ENCODE measurements around the gene KLHDC10.
"Not testable (repeated sequence)": the region's sequence is repeated elsewhere in the genome, so short reads cannot be mapped to it uniquely, and the experiment has no call there.

The KLHDC10 gene

DNA sequence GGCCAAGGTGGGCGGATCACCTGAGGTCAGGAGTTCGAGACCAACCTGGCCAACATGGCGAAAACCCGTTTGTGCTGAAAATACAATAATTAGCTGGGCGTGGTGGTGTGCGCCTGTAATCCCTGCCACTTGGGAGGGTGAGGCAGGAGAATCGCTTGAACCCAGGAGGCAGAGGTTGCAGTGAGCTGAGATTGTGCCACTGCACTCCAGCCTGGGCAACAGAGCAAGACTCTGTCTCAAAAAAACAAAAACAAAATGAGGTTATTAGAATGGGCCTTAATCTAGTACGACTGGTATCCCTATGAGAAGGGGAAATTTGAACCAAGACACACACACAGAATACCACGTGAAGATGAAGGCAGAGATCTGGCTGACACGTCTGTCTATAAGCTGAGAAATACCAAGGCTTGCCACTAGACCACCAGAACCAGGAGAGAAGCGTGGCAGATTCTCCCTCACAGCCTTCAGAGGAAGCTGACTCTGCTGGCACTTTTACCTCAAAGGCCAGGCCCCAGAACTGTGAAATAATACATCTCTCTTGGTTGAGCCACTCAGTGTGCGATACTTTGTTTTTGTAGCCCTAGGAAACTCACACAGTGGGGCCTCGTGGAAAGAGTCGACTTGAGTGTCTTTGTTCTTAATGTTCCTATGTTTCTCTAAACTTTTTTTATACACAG lies 75.2 kb downstream of the KLHDC10 start:
- no peak for DNase-seq (ENCODE audit: low read depth, low spot score)
- H3K4me3 ChIP-seq (ENCODE audit: low read depth, low read length), result no peak overlapping the region
- TF ChIP-seq, protein P1, sequence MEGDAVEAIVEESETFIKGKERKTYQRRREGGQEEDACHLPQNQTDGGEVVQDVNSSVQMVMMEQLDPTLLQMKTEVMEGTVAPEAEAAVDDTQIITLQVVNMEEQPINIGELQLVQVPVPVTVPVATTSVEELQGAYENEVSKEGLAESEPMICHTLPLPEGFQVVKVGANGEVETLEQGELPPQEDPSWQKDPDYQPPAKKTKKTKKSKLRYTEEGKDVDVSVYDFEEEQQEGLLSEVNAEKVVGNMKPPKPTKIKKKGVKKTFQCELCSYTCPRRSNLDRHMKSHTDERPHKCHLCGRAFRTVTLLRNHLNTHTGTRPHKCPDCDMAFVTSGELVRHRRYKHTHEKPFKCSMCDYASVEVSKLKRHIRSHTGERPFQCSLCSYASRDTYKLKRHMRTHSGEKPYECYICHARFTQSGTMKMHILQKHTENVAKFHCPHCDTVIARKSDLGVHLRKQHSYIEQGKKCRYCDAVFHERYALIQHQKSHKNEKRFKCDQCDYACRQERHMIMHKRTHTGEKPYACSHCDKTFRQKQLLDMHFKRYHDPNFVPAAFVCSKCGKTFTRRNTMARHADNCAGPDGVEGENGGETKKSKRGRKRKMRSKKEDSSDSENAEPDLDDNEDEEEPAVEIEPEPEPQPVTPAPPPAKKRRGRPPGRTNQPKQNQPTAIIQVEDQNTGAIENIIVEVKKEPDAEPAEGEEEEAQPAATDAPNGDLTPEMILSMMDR (IDR thresholded peaks at IDR 0.05; ENCODE audit: insufficient read depth, low read length, missing control alignments), result no peak
- ChIA-PET CTCF (interaction anchor here (1.0 kb wide), 1 partner anchor 19 kb away, joined by 3 read pairs; no protein-coding TSS in a partner anchor), POLR2A (interaction anchor here (0.6 to 1.4 kb wide), 2 partner anchors 60 to 269 kb away, joined by 3 read pairs; partner anchors contain the start of gene TMEM209)

DNA sequence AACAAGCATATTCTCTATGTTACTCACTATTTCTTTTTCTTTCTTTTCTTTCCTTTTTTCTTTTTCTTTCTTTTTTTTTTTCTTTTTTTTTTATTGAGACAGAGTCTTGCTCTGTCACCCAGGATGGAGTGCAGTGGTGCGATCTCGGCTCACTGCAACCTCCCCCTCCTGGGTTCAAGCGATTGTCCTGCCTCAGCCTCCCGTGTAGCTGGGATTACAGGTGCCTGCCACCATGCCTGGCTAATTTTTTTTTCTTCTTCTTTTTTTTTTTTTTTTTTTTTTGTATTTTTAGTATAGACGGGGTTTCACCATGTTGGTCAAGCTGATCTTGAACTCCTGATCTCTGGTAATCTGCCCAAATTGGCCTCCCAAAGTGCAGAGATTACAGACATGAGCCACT lies 75.8 kb downstream of the KLHDC10 start:
- POLR2A ChIA-PET, result not testable (repeated sequence)

DNA sequence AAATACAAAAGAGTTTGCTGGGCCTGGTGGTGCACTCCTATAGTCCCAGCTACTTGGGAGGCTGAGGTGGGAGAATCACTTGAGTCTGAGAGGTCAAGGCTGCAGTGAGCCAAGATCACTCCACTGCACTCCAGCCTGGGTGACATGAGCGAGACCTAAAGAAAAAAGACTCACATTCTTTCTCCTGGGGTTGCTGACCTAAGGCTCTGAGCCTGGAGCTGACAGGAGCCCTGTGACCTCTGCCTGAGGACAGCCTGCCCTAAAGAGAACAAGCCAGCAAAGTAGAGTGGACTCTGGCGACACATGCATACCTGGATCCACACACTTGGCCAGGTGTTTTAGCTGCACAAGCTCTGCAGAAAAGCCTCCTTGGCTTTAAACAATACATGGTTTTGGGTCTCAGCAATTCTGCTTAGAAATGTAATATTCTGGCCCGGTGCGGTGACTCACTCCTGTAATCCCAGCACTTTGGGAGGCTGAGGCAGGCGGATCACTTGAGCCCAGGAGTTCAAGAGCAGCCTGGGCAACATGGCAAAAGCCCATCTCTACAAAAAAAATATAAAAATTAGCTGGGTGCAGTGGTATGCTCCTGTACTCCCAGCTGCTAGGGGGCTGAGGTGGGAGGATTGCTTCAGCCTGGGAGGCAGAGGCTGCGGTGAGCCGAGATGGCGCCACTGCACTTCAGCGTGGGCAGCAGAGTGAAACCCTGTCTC lies 76.5 kb downstream of the KLHDC10 start:
- ChIA-PET POLR2A (no interaction called here), CTCF (interaction anchor here (1.2 kb wide), 1 partner anchor 13 kb away, joined by 4 read pairs; no protein-coding TSS in a partner anchor)
- TF ChIP-seq, protein P1 (IDR thresholded peaks at IDR 0.05; ENCODE audit: insufficient read depth, low read length, missing control alignments), result no peak

More for the DNA sequence above, 75.8 kb downstream of the KLHDC10 start:
- CTCF ChIA-PET, result interaction anchor here (1.2 kb wide), 1 partner anchor 12 kb away, joined by 4 read pairs; no protein-coding TSS in a partner anchor
- not testable (repeated sequence) for DNase-seq (ENCODE audit: low read depth, low spot score); H3K4me3 ChIP-seq (ENCODE audit: low read depth, low read length)

DNA sequence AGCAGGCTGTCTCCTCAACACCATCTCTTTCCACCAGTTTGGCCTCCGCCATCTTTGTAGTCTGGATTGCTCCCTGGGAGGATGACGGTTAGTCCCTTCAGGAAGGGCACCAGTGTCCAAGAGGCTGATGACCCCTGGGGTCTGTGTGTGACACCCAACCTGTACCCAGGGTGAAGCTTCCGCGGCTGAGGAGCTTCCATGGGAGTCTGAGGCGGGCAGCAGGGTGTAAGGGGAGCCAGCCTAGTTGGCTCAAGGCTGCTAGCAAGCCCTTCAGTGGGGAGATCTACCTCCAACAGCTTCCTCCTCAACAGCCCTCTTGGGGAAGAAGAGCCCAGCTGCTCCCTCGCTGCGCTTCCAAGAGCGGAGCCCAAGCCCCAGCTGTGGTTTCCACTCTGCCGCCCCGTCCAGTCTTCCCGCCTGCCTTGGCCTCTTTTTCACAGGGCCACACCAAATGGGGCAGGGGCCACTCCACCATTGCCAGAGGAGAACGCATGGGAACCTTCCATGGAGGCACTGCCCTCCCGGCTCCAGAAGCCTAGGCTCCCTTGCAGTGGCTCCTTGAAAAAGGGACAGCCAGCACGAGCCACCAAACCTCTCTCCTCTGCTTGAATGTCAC lies 77.5 kb downstream of the KLHDC10 start:
- no peak overlapping the region for H3K4me3 ChIP-seq (ENCODE audit: low read depth, low read length)
- POLR2A ChIA-PET, result no interaction called here
- DNase-seq (ENCODE audit: low read depth, low spot score), result no peak
- CTCF ChIA-PET, result no interaction called here
- TF ChIP-seq, protein P1 (IDR thresholded peaks at IDR 0.05; ENCODE audit: insufficient read depth, low read length, missing control alignments), result no peak

More for the DNA sequence above, 76.5 kb downstream of the KLHDC10 start:
- no peak overlapping the region for H3K4me3 ChIP-seq (ENCODE audit: low read depth, low read length)
- DNase-seq (ENCODE audit: low read depth, low spot score), result no peak

DNA sequence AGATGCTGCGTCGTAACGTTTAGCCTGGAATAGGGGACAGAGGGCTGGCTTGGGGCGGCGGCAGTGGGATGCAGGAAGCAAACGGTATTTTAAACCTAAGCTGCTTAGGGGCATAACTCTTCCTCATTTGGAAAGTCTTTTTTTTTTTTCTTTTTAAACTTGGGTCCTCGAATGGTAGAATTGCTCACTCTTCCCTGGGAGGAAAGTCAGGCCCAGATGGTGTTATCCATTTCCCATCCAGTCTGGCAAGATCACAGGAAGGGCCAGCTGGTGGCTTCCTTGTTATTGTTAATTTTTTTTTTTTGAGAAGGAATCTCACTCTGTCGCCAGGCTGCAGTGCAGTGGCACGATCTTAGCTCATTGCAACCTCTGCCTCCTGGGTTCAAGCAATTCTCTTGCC lies 78.2 kb downstream of the KLHDC10 start:
- H3K4me3 ChIP-seq (ENCODE audit: low read depth, low read length), result no peak overlapping the region
- TF ChIP-seq, protein P1 (IDR thresholded peaks at IDR 0.05; ENCODE audit: insufficient read depth, low read length, missing control alignments), result no peak
- ChIA-PET CTCF (interaction anchor here (1.0 kb wide), 1 partner anchor 8 kb away, joined by 3 read pairs; no protein-coding TSS in a partner anchor), POLR2A (no interaction called here)
- DNase-seq (ENCODE audit: low read depth, low spot score), result no peak

DNA sequence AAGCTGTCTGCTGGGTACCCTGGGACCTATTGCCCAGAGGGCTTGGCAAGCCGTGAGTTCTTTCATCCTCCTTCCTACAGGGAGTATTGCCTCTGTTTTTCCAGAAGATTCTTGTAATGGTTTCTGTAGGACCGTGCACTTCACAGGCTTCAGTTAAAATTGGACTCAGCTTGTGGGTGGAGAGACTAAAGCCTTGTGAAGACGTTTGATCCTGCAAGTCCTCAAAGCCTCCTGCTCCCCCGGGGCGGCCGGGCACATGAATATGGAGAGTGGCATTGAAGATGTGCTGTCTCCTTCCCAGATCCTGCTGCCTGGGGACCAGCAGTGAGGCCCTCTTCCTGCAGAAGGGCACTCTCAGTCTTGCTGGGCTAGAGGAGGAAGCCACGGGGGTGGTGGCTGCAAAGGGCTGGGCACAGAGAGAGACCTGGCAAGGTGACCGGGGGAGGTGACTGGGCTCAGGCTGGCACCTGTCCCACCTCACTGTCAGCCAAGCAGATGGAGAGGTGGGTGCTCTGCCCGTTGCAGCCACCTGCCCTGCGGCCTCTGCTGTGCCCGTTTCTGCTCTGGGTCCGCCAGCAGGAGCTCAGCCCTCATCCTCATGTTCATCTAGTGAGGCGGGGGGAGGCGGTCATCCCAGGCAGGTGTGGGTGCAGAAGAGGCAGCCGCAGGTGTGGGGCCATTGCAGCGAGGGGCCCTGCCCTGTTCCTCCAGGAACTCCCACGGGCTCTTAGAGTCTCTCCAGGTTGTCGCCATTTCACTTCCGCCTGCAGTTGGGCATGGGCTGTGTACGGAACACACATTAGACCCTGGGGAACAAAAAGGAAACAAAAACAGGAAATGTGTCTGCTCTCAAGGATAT lies 79.2 kb downstream of the KLHDC10 start:
- DNase-seq (ENCODE audit: low read depth, low spot score), result no peak
- TF ChIP-seq, protein P1 (IDR thresholded peaks at IDR 0.05; ENCODE audit: insufficient read depth, low read length, missing control alignments), result no peak
- no peak overlapping the region for H3K4me3 ChIP-seq (ENCODE audit: low read depth, low read length)
- POLR2A ChIA-PET, result no interaction called here
- CTCF ChIA-PET, result interaction anchor here (1.0 kb wide), 1 partner anchor 9 kb away, joined by 3 read pairs; no protein-coding TSS in a partner anchor
